HG02678 (cell line): ENCODE results near the gene FOXO4.
A peak's percentile ranks its signal among the peaks of the same experiment; 100 is the strongest.

Experiments
- ATAC-seq: cut with Tn5 transposase; IDR thresholded peaks from one replicate; pipeline ENCODE4 v1.9.1; 2021; ENCODE audit warnings: mild to moderate bottlenecking, moderate library complexity; ENCODE audit not compliant: unreplicated experiment

The FOXO4 gene

GRCh38 chrX:71098951-71099506, 3.4 kb downstream of the FOXO4 start:
- ATAC-seq = no peak

- ATAC-seq = no peak
Observed at GRCh38 chrX:71099736-71100135, 4.1 kb downstream of the FOXO4 start.

GRCh38 chrX:71100581-71101505, 5.2 kb downstream of the FOXO4 start:
- no peak for ATAC-seq

- ATAC-seq = no peak
Observed at GRCh38 chrX:71102292-71102691, 6.6 kb downstream of the FOXO4 start.

GRCh38 chrX:71103110-71103983, 7.7 kb downstream of the FOXO4 start:
- ATAC-seq = peak; percentile 52

- no peak for ATAC-seq
Observed at GRCh38 chrX:71105628-71106027, 10.0 kb downstream of the FOXO4 start.

- no peak for ATAC-seq
Observed at GRCh38 chrX:71106427-71106826, 10.8 kb downstream of the FOXO4 start, which contains the start of gene CXorf65. Gene CXorf65, minus strand, starts transcription at chrX:71106740. Its CDS starts 184 bp downstream, at chrX:71106556.

GRCh38 chrX:71107245-71107644, 11.6 kb downstream of the FOXO4 start:
- no peak for ATAC-seq

- ATAC-seq = no peak
Observed at GRCh38 chrX:71107762-71108360, 12.2 kb downstream of the FOXO4 start.

- no peak for ATAC-seq
Observed at GRCh38 chrX:71109051-71109450, 13.4 kb downstream of the FOXO4 start.

- ATAC-seq = peak; percentile 95
Observed at GRCh38 chrX:71111141-71111843, 15.6 kb downstream of the FOXO4 start, which contains the start of gene IL2RG. Gene IL2RG, minus strand, starts transcription at chrX:71111577. Its CDS starts 38 bp downstream, at chrX:71111539.

GRCh38 chrX:71111921-71112431, 16.3 kb downstream of the FOXO4 start:
- peak; percentile 30 for ATAC-seq

GRCh38 chrX:71117358-71117757, 21.7 kb downstream of the FOXO4 start:
- no peak for ATAC-seq

- ATAC-seq = peak; percentile 90
Observed at GRCh38 chrX:71118032-71118984, 22.7 kb downstream of the FOXO4 start, which contains the start of gene MED12. Gene MED12, plus strand, starts transcription at chrX:71118596. Its CDS starts 159 bp downstream, at chrX:71118755.

- ATAC-seq = no peak
Observed at GRCh38 chrX:71118985-71119535, 23.4 kb downstream of the FOXO4 start.

- no peak for ATAC-seq
Observed at GRCh38 chrX:71128166-71128833, 32.6 kb downstream of the FOXO4 start.

GRCh38 chrX:71128915-71129765, 33.5 kb downstream of the FOXO4 start:
- no peak for ATAC-seq
